Activated effector memory CD4-positive, alpha-beta T cell treated with Interleukin-2 at 50 U/mL for 16 hours (primary cell): ENCODE data around the gene SYP.
"Not testable (repeated sequence)": the region's sequence is repeated elsewhere in the genome, so short reads cannot be mapped to it uniquely, and the experiment has no call there.

ENCODE experiments used
- DNase-seq: peaks from one replicate; pipeline ENCODE4 v3.0.0-alpha.2; 2020

The SYP gene

DNA sequence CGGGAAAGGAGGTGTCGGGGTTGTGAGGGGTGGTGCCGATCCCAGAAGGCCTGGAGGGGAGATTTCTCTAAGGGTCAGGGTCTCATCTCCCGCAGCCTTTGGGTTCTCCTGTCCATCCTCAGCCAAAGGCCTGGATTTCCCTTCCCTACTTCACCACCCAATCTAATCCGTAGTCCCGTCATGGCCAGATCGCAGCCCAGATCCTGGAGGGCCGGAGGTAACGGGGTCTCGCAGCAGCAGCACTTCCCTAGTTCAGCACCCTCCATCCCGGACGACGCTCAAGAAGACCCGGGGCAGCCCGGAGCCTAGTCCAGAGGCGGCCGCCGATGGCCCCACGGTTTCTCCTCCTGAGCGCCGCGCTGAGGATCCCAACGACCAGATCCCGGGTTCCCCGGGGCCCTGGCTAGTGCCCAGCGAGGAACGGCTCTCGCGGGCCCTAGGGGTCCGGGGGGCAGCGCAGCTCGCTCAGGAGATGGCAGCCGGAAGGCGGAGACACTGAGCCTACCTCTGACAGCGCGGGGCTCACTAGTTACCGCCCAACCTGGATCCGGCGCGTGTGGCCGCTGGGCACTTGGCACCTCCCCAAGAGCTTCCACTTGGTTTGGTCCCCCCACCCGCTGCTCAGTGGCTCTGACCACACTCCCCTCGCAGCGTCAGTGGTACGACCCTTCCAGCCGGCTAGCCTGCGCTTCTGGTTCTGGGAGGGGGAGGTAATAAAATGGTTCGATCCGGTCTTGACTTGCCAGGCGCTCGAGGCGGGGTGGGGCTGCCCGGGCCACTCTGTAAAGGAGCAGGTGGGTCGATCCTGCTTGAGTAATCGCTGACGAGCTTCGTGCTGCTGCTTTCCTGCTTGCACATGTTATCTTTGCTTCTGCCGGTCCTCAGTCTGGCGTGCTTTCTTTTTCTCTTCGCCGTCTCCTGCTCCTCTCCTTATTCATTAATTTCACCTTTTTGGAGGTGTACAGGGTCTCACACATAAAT, 33.8 kb downstream of the SYP start:
- DNase-seq: peak; percentile 67

GRCh38 chrX:49164589-49165360, 35.2 kb downstream of the SYP start:
- no peak for DNase-seq

DNA sequence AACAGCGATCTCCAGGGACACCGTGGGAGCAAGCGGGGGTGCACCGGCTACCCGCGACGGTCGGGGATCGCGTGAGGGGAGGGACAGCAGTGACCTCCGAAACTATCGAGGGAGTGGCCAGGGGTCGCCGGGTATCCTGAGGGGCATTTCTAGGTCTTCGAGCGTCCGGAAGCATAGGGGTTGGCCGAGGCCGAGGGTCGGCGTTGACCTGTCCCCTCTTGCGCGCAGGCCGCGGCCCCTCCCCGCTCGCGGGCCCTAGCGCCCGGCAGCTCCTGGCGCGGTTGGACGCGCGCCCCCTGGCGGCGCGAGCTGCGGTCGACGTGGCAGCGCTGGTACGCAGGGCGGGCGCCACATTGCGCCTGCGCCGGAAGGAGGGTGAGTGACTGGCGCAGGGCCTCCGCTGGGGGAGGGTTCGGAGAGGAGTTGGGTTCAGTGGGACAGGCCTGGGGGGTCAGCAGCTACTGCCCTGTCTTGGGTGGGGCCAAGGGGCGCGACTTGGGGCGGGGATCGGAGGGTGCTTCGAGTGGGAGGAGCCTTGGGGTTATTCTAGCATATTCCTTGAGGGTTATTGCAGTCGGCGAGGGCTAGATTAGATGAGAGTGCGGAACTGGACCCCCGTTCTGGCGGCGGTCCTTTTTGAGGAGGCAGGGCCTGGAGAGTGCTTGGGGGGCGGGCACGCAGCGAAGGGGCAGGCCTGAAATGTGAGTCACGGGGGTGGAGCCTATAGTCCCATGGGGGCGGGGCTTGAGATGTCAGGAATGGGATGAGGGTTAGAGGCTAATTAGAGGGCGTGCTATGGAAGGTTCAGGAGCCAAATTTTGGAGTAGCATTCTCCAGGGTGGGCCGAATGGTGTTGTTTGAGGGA, 36.2 kb downstream of the SYP start:
- DNase-seq: peak; percentile 75

DNA sequence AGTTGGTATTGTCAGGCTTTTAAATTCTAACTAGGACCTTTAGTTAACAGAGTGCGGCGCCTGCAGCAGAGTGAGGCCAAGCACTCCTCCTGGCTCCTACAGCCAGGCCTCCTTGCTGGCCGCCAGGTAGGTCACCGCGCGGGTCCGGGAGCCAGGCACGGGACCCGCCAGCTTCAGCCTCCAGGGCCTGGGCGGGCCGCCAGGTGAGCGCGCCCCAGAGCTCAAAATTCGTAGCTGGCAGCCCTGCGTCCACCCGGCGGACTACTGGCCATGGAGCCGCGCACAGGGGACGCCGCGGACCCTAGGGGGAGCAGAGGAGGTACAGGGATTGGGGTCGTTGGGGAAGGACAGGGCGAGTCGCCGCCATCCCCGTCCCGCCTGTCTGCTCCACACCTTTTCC, 37.4 kb downstream of the SYP start, which contains the start of gene MAGIX:
MAGIX (plus strand) TSS at position 139 of the 400 bp plus-strand sequence; CDS start at position 271, 132 bp downstream.
- no peak for DNase-seq

DNA sequence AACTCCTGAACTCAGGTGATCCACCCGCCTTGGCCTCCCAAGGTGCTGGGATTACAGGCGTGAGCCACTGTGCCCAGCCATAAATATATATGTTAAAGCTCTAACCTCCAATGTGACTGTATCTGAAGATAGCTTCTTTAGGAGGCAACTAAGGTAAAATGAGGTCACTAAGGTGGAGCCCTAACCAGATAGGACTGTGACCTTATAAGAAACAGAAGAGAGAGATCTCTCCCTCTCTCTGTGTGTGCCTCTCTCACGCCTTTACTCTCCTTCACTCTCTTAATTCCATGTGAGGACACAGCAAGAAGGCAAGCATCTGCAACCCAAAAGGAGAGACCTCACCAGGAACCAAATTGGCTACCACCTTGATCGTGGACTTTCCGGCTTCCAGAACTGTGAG, 38.4 kb downstream of the SYP start:
- no peak for DNase-seq

DNA sequence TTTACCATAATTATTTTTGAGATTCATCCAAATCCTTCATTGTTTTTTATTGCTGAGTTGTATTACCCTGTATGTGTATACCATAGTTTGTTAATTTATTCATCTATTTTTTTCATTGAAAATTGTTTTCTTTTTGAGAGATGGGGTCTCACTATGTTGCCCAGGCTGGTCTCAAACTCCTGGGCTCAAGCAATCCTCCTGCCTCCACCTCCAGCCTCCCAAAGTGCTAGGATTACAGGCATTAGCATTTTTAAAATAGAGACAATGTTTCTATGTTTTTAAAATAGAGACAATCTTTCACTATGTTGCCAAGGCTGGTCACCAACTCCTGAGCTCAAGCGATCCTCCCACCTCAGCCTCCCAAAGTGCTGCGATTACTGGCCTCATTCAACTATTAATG, 39.1 kb downstream of the SYP start:
- no peak for DNase-seq

GRCh38 chrX:49157194-49157593, 42.8 kb downstream of the SYP start:
- no peak for DNase-seq

- peak; percentile 80 for DNase-seq
Measured at GRCh38 chrX:49155900-49156837, 43.8 kb downstream of the SYP start.

DNA sequence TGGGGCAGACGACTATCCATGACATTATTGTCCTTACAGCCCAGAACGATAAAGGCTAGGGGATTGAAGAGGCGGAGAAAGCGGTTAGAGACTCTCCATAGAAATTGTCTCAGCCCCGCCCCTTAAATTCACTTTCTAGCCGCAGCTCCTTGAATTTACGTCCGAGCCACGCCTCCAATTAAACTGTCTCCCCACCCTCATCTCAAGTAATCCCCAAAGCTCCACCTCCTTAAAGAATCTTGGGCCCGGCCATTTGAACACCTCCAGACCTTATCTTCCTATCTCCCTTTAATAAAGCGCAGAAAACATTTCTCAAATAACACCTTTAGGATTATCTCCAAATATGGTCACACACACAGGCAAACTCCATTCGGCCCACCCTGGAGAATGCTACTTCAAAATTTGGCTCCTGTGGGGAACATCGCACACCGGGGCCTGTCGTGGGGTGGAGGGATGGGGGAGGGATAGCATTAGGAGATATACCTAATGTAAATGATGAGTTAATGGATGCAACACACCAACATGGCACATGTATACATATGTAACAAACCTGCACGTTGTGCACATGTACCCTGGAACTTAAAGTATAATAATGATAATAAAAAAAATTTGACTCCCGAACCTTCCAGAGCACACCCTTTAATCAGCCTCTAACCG, 44.6 kb downstream of the SYP start:
- no peak for DNase-seq

- no peak for DNase-seq
Measured at GRCh38 chrX:49153467-49153866, 46.5 kb downstream of the SYP start.

DNA sequence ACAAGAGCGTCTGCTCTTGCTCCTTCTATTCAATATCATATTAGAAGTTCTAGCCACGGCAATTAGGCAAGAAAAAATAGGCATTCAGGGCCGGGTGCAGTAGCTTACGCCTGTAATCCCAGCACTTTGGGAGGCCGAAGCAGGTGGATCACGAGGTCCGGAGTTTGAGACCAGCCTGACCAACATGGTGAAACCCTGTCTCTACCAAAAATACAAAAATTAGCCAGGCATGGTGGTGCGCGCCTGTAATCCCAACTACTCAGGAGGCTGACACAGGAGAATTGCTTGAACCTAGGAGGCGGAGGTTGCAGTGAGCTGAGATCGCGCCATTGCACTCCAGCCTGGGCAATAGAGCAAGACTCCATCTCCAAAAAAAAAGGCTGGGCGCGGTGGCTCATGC, 50.7 kb downstream of the SYP start:
- DNase-seq: not testable (repeated sequence)

- DNase-seq: not testable (repeated sequence)
Measured at GRCh38 chrX:49148390-49149100, 51.4 kb downstream of the SYP start.

- DNase-seq: no peak
Measured at GRCh38 chrX:49147936-49148335, 52.1 kb downstream of the SYP start.

DNA sequence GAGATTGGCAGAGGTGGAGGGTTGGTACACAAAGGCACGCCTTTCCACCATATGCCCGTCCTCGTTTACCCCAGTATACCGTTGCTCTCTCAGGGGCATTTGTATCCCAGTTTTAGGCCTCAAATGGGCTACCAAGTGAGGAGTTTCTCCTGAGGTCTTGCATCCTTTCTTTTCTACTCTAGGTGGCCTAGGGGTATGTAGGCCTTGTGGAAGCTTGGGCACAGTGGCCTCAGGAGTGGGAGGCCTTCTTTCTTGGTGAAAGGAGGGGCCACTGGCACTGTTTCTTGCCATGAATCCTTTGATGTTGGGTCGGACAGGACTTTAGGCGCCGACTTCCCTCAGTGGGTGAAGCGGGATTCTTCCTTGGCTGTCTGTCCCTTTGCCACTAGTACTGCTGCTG, 52.7 kb downstream of the SYP start:
- no peak for DNase-seq

GRCh38 chrX:49143154-49143553, 56.8 kb downstream of the SYP start:
- DNase-seq: not testable (repeated sequence)

DNA sequence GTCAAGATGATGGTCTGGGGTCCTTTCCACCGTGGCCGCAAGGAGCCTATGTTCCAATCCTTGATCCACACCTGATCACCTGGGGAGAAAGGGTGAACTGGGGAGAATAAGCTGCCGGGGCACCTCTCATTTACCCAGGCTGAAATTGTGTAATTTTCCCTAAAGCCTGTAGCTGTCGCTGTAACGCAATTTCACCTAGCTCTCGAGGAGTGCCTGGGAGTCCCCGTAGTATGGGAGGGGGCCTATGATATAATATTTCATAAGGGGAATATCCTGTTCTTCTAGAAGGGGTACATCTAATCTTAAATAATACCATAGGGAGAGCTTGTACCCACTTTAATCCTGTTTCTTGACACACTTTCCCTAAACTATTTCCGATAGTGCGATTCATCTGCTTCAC, 57.7 kb downstream of the SYP start:
- not testable (repeated sequence) for DNase-seq

DNA sequence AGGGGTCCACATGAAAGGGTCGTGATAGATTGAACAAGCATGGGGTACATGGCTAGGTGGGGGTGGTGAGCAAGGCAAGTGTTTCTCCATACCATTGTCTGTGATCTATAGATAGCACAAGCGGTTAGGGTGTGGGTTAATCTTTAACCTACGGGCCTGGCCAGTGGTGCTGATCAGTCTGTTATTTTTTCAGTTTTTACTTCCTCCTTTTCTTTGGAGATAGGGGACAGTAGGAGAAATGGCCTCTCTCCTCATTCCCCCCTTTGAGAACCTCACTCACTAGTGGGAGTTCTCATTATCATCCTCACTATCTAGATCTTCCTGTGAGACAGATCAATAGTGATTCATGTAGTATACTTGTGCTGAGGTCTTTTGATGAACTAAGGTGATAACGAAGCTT, 60.3 kb downstream of the SYP start:
- no peak for DNase-seq
